DLD1 (cell line): ENCODE results near the gene MYH9.

Experiments used
- in situ Hi-C: cut with HindIII; loops from 2 replicates; pipeline ENCODE4 v1.10.0; 2017; ENCODE audit warnings: low sequenced_read_pairs

MYH9 gene

DNA sequence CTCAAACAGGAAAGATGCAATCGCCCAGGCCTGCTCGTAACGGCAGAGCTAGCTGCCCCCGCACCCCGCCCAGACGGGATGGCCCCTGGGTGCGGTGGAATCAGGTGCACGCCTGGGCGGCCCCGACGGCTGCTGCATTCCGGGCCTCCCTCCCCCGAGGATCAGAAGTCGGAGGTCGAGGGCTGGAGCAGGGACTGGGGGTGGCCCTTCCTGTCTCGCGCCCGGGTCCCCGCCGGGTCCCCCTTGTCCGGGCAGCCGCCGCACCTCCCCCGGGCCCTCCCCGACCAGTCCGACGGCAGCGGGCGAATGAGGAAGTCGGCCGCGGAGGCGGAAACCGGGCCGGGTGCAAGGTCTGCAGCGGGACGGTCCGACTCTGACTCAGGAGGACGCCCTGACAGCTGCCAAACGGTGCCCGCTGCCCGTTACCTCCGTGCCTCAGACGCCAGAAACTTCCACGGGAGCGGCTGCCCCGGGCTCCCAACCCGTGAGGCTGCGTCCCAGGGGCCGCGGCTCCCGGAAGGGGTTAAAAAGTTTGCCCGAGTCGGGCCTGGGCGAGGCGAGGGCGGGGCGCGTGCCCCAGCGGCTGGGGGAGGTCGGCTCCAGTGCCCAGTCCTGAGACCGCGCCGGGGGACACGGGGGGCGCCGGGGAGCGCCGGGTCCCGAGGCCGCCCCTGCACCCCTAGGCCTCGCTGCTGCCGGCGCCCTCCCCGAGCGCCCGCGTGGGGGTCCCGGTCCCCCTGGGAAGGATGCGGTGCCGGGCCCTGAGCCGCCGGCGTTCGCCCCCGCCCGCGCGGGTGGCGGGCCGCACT, 663 bp downstream of the MYH9 start:
- in situ Hi-C loops: no loop called here

DNA sequence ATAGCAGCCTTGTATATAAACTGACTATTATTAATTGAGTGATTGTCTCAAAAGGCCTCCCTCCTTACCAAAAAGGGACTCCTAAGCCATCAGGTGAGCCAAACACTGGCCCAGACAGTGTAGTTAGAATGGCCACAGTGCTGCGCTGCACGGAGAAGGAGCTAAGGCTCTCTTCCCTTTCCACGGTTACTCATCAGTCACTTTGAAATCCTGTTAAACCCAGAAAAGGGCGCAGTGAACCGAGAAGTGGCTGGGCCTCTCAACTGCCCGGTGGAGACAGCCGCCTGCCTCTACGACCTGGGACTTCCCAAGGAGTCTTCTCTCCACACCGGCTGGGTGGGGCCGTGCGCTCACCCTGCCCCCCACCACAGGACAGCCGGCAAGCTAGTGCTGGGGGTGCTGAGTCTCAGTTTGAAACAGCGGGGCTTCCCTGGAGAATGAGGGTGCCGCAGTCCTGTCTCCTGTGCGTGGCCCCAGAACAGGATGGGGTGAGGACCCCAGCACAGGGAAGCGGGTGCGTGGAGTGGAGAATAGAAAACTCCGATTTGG, 1.3 kb downstream of the MYH9 start:
- in situ Hi-C loops: no loop called here

DNA sequence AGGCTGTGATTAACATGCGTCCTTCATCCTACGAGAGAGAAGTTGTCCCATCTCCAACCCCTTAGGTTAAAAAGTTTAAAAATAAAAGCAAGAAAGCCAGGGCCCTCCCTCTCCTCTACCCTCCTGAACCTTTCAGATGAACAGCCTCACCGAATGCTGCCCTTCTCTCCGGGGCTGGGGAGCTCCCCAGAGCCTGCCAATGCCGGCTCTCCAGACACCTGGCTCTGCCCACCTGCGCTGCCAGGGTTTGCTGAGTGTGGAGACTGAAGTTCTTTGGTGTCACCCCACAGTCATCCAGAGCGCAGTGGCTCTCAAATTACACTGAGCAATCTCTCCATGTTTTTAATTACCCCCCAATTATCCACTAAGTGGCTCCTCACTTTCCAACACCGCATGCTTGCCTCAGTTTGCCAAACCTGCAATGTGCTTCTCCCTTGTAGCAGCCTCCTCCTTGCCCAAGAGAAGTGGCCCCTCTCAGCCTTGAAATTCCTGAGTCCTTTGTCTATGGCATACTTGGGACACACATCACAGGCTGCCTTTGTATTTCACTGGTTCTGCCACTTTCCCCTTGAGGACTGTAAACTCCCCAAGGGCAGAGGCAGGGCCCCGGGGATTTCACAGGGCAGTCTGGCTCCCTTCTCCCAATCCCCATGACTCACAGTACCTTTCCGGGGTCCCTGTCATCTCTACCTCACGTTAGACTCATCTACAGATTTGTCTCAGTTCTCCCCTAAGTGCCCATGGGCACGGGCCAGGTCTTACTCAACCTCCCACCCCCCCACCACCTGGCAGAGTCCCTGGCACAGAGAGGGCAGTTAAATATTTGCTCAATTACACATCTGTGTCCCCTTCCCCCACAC, 2.0 kb downstream of the MYH9 start:
- in situ Hi-C loops: no loop called here

DNA sequence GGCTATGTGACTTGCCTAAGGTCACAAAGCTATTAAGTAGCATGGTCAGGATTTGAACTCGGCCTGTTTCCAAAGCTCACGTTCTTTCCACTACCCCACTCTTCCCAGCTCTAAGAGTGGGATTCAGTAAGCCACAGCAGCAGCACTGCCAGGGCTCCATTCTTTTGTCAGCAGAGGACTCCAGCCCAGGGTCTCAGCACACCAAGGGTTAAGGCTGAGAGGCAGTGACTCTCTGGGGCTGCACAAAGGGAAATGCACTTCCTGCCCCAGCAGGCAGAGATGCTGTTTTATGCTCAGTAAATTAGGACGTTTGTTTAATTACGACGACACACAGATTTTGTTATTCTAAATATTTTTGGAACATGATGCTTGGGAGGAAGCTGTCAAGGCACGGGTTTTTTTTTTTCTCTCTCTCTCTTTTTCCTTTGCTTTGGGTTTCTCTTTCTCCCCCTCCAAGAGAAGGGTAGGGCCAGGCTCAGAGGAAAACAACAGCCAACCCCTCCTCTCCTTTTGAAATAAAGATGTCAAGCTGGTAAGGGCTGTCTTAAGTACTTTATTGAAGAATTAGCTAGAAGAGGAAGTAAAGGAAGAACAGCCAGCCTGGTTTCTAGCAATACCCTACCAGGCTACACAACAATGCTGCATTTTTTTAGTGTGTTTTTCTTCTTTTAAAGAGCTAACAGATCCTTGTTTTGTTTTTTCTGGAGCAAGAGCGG, 2.8 kb downstream of the MYH9 start:
- in situ Hi-C loops: no loop called here

DNA sequence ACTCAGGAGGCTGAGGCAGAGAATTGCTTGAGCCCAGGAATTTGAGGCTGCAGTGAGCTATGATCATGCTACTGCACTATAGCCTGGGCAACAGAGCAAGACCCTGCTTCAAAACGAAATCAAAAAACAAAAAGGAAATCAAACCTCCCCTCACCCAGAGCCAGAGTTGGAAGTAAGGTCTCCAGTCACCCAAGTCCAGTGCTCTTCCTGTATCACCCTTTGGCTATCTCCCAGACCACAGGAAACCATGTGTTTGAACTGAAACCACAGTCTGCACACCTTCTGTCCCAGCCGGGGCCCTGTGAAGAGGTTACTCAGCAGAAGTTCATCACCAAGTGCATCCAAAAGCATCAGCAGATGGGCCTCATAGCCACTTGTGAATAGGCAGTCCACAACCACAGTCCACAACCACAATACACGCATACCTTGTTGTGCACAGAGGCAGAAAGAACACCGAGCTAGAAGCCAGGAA, 4.6 kb downstream of the MYH9 start:
- in situ Hi-C loops: no loop called here

DNA sequence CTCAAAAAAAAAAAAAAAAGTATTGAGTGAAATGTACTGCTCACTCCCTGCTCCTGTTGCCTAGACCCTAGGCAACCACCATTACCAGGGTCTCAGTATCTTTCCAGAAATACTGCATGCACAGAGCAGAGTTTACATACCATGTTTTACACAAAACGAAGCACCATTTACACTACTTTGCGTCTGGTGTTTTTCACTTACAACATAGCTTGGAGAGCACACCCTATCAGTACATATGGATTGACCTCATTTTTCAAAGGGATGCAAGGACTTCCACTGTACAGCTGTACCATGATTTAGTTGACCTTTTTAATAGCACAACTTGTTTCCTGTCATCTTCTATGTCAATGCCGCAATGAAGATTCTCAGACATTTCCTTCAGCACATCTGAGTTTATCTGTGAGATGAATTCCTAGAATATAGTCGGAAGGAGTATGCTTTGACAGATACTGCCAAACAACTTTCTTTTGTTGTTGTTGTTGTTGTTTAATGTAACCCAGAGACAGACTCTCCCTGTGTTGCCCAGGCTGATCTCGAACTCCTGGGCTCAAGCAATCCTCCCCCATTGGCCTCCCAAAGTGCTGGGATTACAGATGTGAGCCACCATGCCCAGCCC, 6.1 kb downstream of the MYH9 start:
- in situ Hi-C loops: no loop called here

DNA sequence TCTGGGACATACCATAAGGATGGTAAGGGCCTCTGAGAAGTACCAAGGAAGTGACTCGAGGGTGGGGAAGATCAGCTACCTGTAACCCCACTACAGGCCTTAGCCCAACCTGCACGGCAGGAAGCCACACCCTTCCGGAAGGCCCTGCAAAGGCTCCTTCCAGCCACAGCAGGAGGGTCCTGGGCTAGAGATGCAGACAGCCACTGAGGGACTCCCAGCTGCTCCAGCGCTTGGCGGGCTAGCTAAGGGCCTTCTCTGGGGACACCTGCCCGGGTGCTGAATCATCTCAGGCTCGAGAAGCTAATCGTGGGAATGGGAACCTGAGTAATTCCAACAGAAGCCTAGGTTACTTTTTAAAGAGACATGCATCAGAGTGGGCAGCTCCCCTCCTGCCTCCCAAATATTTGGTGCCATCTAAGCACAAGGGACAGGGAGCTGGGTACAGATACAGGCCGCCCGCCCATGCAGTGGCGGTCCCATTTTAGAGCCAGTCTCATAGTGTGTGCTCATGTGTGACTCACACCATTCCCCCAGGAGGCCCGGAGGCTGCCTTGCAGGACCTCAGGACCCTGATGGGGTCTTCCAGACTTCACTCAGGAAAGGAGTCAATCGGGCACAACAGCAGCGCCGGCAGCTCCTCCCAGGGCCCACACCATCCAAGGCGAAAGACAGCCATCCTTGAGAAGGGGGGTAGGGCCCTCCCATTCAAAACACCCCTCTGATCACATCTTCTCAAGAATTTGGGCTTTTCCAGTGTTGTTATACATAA, 8.0 kb downstream of the MYH9 start:
- in situ Hi-C loops: no loop called here

DNA sequence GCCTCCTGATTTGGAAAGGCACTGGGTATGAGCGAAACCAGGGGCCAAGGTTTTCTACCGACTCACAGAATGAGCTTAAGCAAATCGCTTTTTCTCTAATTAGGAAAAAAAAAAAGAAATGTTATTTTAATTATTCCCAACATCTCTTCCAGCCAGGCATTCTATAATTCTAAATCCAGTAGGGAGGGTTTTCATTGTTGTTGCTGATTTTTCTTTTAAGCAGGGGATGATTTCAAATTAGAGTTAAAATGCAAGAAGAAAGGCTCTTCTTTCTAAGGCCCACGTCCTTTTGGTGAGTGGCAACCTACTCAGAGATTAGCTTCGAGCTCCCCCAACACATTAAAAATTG, 8.9 kb downstream of the MYH9 start:
- in situ Hi-C loops: no loop called here

DNA sequence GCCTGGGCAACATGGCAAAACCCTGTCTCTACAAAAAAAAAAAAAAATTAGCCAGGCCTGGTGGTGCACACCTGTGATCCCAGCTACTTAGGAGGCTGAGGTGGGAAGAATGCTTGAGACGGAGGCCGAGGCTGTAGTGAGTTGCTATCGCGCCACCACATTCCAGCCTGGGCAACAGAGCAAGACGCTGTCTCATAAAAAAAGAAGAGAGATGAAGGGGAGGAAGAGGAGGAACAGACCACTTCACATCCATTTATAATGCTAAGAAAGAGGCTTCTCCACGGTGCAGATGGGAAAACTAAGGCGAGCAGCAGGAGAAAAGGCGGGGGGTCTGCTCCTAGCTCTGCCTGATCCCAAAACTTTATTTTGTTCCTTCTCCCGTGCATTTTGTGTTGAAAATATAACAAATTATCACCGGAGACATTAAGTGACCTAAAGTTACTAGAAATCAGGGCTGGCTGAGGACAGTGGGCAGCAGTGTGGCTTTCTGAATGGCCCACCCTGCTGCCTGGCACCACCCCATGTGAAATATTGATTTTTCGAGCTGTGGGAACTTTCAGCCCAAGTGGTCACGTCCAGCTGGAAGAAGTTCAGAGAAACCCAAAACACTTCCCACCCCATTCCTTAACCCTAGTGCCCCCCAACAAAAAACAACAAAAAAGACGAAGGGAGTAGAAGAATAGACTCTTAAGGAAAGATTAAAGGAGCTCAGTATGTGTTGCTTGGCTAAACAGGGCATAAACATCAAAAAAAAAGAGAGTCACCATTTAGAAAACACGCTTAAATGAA, 9.5 kb downstream of the MYH9 start:
- in situ Hi-C loops: no loop called here

DNA sequence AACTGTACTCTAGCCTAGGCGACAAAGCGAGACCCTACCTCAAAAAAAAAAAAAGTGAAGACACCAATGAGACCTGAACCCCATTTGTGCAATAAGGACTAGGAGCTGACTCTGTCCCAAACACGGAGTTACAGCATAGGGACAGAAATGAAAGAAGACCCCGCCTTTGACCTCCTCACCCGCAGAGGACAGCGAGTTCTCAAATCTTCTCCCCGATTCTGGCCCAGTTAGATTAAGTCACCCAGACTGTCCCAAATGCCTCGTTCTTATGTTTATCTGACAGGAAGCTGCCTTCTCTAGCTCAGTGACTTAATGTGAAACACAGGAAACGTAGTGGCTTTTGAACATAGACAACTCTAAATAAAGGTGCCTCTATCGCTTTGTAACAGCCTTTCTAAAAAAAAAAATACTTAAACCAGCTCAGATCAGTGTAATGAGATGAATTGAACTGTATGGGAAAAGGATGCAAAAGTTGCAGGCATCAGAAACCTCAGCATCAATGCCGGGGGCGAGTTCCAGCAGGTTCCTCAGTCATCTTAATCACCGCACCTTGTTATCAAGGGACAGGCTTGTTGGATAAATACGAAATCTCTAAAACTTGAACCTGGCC, 10.6 kb downstream of the MYH9 start:
- in situ Hi-C loops: no loop called here

DNA sequence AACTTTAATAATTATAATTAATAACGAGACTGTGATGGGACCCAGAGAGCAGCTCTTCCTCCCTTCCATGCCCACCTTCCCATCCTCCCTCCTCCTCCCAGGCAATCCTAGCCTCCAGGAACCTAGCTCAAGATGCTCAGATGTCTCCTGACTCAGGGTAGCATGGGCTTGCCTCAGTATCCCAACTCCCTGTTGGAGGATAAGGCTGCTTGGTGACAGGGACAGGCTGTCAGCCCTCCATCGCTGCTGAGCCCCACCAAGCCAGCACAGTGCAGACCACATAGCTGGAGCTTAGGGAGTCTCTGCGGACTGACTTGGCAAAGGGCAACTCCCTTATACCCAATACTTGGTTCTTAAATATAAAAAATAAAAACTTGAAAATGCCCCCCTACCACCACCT, 11.5 kb downstream of the MYH9 start:
- in situ Hi-C loops: no loop called here

DNA sequence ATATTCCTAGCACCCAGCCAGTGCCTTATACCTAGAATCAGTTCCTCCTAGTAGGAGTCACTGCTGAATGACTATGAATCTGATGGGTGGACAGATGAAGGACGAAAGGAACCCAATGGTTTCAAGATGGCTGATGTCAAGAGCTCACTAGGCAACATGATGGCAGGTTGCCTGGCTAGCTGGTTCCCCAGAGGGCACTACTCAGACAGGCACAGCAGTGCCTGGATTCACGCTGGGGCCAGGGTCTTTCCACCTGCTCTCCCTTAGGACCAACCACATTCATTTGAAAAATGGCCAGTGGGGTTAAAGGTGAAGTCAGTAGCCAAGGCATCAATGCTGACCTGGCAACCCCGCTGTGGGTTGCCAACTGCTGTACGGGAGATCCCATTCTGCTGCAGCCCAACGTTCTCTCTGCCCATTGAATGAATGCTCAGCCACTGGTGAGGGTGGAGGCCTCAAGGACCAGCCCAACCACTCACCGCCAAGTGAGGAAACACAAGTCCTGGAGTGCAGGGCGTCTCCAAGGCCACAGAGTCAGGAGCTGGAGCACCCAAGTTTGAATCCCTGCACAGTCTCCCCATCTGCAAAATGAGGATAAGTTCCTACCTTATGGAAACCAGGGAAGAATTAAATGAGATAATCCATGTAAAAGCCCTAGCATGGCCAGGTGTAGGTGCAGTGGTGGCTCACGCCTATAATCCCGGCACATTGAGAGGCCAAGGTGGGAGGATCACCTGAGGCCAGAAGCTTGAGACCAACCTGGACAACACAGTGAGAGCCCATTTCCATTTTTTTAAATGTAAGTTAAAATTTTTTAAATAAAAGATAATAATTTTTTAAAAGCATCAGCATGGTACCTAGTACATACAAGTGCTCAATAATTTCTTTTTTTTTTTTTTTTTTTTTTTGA, 12.4 kb downstream of the MYH9 start:
- in situ Hi-C loops: no loop called here

DNA sequence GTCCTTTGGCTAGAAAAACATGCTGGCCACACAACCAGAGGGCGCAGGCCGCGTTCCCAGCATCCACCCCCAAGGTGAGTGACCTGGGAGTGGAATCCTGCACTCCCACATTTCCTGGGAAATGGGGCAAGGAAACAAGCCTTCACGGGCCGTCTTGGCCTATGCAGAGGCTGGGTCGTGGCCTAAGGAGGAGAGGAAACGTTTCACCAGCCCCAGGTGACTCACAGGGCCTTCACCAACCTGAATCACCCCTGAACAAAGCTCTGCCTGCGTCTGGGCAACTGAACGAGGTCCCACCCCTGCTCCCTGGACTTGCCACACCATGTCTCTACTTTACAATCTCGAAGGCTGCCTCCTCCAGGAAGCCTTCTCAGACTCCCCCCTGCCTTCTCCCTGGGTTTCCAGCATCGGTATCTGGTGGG, 13.2 kb downstream of the MYH9 start:
- in situ Hi-C loops: no loop called here

DNA sequence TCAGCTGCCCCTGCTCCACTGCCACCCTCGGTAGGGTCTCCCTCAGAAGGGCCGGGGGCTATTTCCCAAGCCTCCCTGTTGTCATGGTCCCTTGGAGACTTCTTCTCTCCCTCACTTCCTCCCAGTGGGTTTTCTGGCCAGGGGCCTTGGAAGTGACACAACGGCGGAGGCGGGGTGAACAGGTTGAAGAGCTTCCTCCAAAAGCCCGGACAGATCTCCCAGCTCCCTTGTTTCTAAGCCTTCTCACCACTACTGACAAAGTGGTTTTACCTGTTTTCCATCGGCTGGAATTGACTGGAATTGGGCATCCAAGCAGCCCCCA, 14.5 kb downstream of the MYH9 start:
- in situ Hi-C loops: no loop called here

DNA sequence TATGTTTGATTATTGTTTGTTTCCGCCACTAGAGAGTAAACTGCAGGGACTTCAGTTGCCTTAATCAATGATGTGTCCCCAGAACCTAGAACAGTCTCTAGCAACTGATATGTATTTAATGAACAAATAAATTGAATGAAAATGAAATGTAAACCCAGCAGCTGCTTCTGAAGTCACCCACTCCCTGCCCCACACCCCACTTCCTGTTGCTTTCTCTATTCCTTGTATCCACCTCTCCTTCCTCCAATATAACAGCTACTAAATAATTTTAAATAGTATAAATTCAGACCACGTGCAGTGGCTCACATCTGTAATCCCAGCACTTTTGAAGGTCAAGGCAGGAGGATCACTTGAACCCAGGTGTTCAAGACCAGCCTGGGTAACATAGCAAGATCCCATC, 15.8 kb downstream of the MYH9 start:
- in situ Hi-C loops: no loop called here

DNA sequence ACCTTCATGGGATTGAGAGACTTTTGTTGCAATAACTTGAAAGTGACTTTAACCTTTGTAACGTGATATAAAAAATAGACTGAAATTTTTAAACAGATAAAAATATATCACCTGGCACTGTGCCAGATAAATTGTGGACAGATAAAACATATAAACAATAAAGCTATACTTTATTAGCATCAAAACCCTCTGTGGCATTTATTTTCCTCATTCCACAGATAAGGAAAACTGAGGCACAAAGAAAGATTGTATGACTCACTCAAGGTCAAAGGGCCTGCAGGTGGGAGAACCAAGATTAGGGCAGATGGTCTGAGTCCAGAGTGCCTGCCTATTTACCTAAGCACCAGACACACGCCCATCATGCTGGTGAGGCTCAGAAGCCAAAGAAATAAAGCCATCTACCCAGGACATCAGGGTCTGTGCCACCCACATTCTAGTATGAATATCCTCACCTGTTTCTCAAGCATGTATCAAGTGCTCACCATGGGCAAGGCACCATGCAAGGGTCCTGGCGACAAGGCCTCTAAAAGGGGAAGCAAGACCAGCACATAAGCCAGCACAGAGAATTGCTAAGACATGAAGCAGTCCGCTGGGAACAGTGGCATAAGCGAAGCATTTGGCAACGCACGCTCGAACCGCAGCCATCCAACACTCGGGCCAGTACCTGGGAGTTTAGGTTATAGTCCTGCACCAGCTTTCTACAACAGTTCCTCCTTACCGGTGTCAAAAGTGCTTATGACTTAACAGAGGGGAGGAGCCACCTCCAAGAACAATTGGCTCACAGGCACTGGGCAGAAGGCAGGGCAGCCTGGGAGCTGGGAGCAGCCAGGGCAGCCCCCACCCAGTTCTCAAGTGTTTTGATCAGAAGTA, 17.6 kb downstream of the MYH9 start:
- in situ Hi-C loops: no loop called here
